GM19328 (cell line): ENCODE results near the gene BCAS3.

Experiments used
- ATAC-seq: cut with Tn5 transposase; IDR thresholded peaks from one replicate; pipeline ENCODE4 v1.9.1; 2021; ENCODE audit warnings: mild to moderate bottlenecking, moderate library complexity; ENCODE audit not compliant: unreplicated experiment

The BCAS3 gene

GRCh38 chr17:61389670-61390478 lies 712.2 kb downstream of the BCAS3 start:
- no peak for ATAC-seq

GRCh38 chr17:61390479-61390791 lies 712.8 kb downstream of the BCAS3 start:
- ATAC-seq, result no peak

GRCh38 chr17:61391595-61392291 lies 714.1 kb downstream of the BCAS3 start:
- ATAC-seq, result no peak

GRCh38 chr17:61392679-61393078 lies 715.0 kb downstream of the BCAS3 start:
- no peak for ATAC-seq

GRCh38 chr17:61393550-61393903 lies 715.9 kb downstream of the BCAS3 start:
- no peak for ATAC-seq

GRCh38 chr17:61393904-61394629 lies 716.4 kb downstream of the BCAS3 start:
- no peak for ATAC-seq

GRCh38 chr17:61394630-61395408 lies 717.2 kb downstream of the BCAS3 start:
- ATAC-seq, result no peak

GRCh38 chr17:61395409-61395982 lies 717.8 kb downstream of the BCAS3 start:
- no peak for ATAC-seq

GRCh38 chr17:61395983-61396585 lies 718.4 kb downstream of the BCAS3 start:
- no peak for ATAC-seq

- no peak for ATAC-seq
Measured at GRCh38 chr17:61396586-61397085, 719.0 kb downstream of the BCAS3 start.

GRCh38 chr17:61397086-61397842 lies 719.6 kb downstream of the BCAS3 start:
- ATAC-seq, result no peak

- ATAC-seq, result no peak
Measured at GRCh38 chr17:61398721-61399130, 721.1 kb downstream of the BCAS3 start.

GRCh38 chr17:61399131-61400065 lies 721.7 kb downstream of the BCAS3 start, which contains the start of gene TBX2:
Gene TBX2, plus strand, starts transcription at chr17:61399843. Its CDS starts 334 bp downstream, at chr17:61400177.
- no peak for ATAC-seq

GRCh38 chr17:61400066-61400716 lies 722.5 kb downstream of the BCAS3 start:
- ATAC-seq, result no peak

- no peak for ATAC-seq
Measured at GRCh38 chr17:61400717-61401388, 723.2 kb downstream of the BCAS3 start.

- no peak for ATAC-seq
Measured at GRCh38 chr17:61401389-61402072, 723.9 kb downstream of the BCAS3 start.
